Heart left ventricle (tissue), 16 donors: ENCODE results near the gene CLIC2. TPM values are rescaled to one million over a fixed set of nuclear protein-coding genes. Genes with fewer than 3 reads are reported as not detected.

Source experiments
- ATAC-seq, 4 donors: fragments of 200-7000 bp; cut with Tn5 transposase; one replicate each; pipeline ENCODE4 v1.9.1; 2020 to 2022; ENCODE audit warnings: moderate library complexity in 4 of 4, mild to moderate bottlenecking in 3 of 4, moderate number of reproducible peaks in 1 of 4
- DNase-seq, 5 donors: peaks; one replicate each; pipeline ENCODE4 v3.0.0-alpha.2; 2020
- H3K27ac ChIP-seq, 12 donors: fragments of 200-600 bp; sonication (generic) in 4 of 12; one replicate each; pipeline versions ENCODE4 v1.5.0 to v1.8.0; 2016 to 2022; ENCODE audit warnings: mild to moderate bottlenecking in 2 of 12
- H3K27me3 ChIP-seq, 9 donors: fragments of 200-600 bp; sonication (generic) in 2 of 9; one replicate each; pipeline versions ENCODE4 v1.5.1 to v1.8.0; 2016 to 2022; ENCODE audit warnings: mild to moderate bottlenecking in 3 of 9
- H3K36me3 ChIP-seq, 9 donors: fragments of 200-600 bp; sonication (generic) in 2 of 9; one replicate each; pipeline versions ENCODE4 v1.5.0 to v1.8.0; 2018 to 2022; ENCODE audit warnings: mild to moderate bottlenecking in 2 of 9
- H3K4me1 ChIP-seq, 12 donors: fragments of 200-600 bp; sonication (generic) in 4 of 12; one replicate each; pipeline versions ENCODE4 v1.5.0 to v1.8.0; 2016 to 2022; ENCODE audit warnings: mild to moderate bottlenecking in 3 of 12
- H3K4me3 ChIP-seq, 12 donors: fragments of 200-600 bp; sonication (generic) in 4 of 12; one replicate each; pipeline versions ENCODE4 v1.5.0 to v1.8.0; 2017 to 2022; ENCODE audit warnings: mild to moderate bottlenecking in 9 of 12, moderate library complexity in 4 of 12
- H3K9me3 ChIP-seq, 12 donors: fragments of 200-600 bp; sonication (generic) in 4 of 12; one replicate each; pipeline versions ENCODE4 v1.5.0 to v1.8.0; 2016 to 2022; ENCODE audit warnings: mild to moderate bottlenecking in 1 of 12
- POLR2A ChIP-seq, 2 donors: fragments of 450-650 bp; IDR thresholded peaks; one replicate each; pipeline ENCODE4 v1.6.1; 2017; ENCODE audit warnings: antibody characterized with exemption in 2 of 2, mild to moderate bottlenecking in 2 of 2, moderate library complexity in 2 of 2
- WGBS, 4 donors: extraction: QIAGEN DNeasy Blood & Tissue Kit in 2 of 4; methylation state at CpG; one replicate each; pipeline versions ENCODE4 v1.1.5 to v1.1.7; 2013 to 2018; 5-methylcytosine and 5-hydroxymethylcytosine counted together
- intact Hi-C, 10 donors: fragments of 100-400 bp; cut with DNase I; formaldehyde crosslinking; loops; one replicate each; pipeline versions ENCODE4 v1.11.1 to v1.14.2; 2022
- microRNA-seq, 4 donors: library from miRNA; unstranded; fragments of <30 nt; microRNA quantifications; one replicate each; pipeline versions ENCODE4 to v1.2.0, GENCODE V29; 2017 to 2020
- polyA plus RNA-seq, 2 donors: library from polyadenylated mRNA; stranded (reverse); fragments of 200-250 nt; gene quantifications; one replicate each; pipeline ENCODE4 v1.2.3, GENCODE V29; 2013
- total RNA-seq, 9 donors: library from RNA; depleted of rRNA in 2 of 9; stranded (reverse); fragments of >200 nt in 2 of 9; fragmentation: NEBNext Ultra II Directional in 3 of 9; extraction: Animal tissue kit (Norgen Biotek cat#: 25700) in 3 of 9; gene quantifications; one replicate each; pipeline versions ENCODE4 v1.1.0 to v1.2.4, GENCODE V29; 2016 to 2023
- TF ChIP-seq, protein P1 (sequence below), 12 donors: fragments of 200-600 bp; sonication (generic) in 4 of 12; IDR thresholded peaks; one replicate each; pipeline versions ENCODE4 v1.5.0 to v1.8.0; 2018 to 2022; ENCODE audit warnings: antibody characterized with exemption in 12 of 12, mild to moderate bottlenecking in 5 of 12
- donor health status: ischemic (EF 13 %, LVEDD 7.1; RV severe dilation, severe dysfunction).
- donor health status: healthy with polysubstance abuse.
- donor health status: DM: no; HTN: yes; CAD: no.
- donor health status: DM: no; HTN: no; CAD: no.
- donor health status: ischemic (EF 25% LVEDD 6.9; RV normal size, moderate dysfunction).
- donor health status: ischemic (EF 25% LVEDD 5.7; RV mildly dilated, moderate dysfunction).
- donor health status: healthy.
- donor health status: DM: yes; HTN: yes; CAD: no.
- donor health status: ischemic (EF 35%, LVEDD 5.7; RV mildly dilated, moderate dysfunction).
- donor health status: nonischemic (EF 11% LVEDD 7.7; RV severe dilation, severe dysfunction).
- donor health status: DM: yes; HTN: yes; CAD: no.
- donor health status: PGD.
- donor health status: ischemic (EF 29% LVEDD 5.4; RV normal size, mild dysfunction).
- donor health status: nonischemic (EF 23%, LVEDD 6.1; RV moderate dilation, normal function).

Gene CLIC2
- total and polyA plus RNA-seq, 11 donors, result 5.4 to 28.8 (median 9.4) TPM

- intact Hi-C loops, result no loop called here
- ATAC-seq (no peak), DNase-seq (no peak)
- Histone ChIP-seq H3K27me3 (no peaks in the 10 kb centered on the region), H3K36me3 (peaks cover 0 to 68% (median 29%) of the 10 kb centered on the region in 9 donors), H3K27ac (peak overlapping the region in 1 of 12 donors; percentile 26), H3K4me3 (no peak overlapping the region), H3K4me1 (no peaks in the 10 kb centered on the region), H3K9me3 (no peaks in the 10 kb centered on the region)
- TF ChIP-seq, protein P1, sequence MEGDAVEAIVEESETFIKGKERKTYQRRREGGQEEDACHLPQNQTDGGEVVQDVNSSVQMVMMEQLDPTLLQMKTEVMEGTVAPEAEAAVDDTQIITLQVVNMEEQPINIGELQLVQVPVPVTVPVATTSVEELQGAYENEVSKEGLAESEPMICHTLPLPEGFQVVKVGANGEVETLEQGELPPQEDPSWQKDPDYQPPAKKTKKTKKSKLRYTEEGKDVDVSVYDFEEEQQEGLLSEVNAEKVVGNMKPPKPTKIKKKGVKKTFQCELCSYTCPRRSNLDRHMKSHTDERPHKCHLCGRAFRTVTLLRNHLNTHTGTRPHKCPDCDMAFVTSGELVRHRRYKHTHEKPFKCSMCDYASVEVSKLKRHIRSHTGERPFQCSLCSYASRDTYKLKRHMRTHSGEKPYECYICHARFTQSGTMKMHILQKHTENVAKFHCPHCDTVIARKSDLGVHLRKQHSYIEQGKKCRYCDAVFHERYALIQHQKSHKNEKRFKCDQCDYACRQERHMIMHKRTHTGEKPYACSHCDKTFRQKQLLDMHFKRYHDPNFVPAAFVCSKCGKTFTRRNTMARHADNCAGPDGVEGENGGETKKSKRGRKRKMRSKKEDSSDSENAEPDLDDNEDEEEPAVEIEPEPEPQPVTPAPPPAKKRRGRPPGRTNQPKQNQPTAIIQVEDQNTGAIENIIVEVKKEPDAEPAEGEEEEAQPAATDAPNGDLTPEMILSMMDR (IDR thresholded peaks at IDR 0.05), result no peak
- no peak for TF ChIP-seq POLR2A (IDR thresholded peaks at IDR 0.05)
- 73 to 85% (median 79%) methylated on average over 5 of the region's 5 CpGs for WGBS, 4 donors
Observed at GRCh38 chrX:155237719-155238118, 96.7 kb downstream of the CLIC2 start.

DNA sequence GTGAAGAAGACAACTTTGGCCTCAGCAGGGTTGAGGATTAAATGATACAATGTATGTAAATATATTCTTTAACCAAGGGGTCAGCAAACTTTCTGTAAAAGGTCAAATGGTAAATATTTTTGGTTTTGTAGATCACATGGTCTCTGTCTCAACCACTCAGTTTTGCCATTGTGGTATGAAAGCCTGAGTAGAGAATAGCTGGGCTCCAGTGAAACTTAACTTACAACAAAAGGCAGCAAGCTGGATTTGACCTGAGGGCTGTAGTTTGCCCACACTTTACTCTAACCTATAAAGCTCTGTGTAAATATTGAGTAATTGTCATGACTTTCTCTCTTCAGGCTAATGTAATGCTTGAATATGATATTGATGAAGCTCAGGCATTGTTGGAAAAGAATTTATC lies 98.5 kb downstream of the CLIC2 start:
- Histone ChIP-seq H3K27ac (no peak overlapping the region), H3K36me3 (peaks cover 0 to 78% (median 44%) of the 10 kb centered on the region in 9 donors), H3K27me3 (no peaks in the 10 kb centered on the region), H3K4me1 (no peaks in the 10 kb centered on the region), H3K9me3 (no peaks in the 10 kb centered on the region), H3K4me3 (no peak overlapping the region)
- ATAC-seq (no peak), DNase-seq (no peak)
- intact Hi-C loops, result no loop called here
- TF ChIP-seq, protein P1 (IDR thresholded peaks at IDR 0.05), result no peak
- no peak for TF ChIP-seq POLR2A (IDR thresholded peaks at IDR 0.05)

DNA sequence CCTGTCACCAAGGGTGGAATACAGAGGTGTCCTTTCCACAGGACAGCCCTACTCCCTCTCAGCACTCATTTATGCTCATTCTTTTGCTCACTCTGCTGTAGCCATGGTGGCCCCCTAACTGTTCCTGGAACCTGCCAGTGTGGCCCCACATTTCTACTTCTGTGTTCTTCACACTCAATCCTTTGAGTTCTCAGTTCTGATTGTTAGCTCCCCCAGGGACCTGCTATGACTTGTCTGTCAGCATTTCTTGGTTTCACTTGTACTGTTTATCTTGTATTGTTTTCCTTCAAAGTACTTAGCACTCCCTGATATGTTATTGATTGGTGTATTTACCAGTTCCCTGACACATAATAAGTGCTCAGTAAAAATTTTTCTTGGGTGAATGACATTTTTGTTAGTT lies 103.3 kb downstream of the CLIC2 start:
- intact Hi-C loops, result no loop called here
- Histone ChIP-seq H3K4me3 (no peak overlapping the region), H3K27ac (no peak overlapping the region), H3K36me3 (peaks cover 0 to 72% (median 54%) of the 10 kb centered on the region in 9 donors), H3K27me3 (no peaks in the 10 kb centered on the region), H3K9me3 (no peaks in the 10 kb centered on the region), H3K4me1 (peaks cover 0 to 4% (median 0%) of the 10 kb centered on the region in 12 donors)
- DNase-seq, result no peak
- ATAC-seq, result no peak
- TF ChIP-seq, protein P1 (IDR thresholded peaks at IDR 0.05), result no peak
- TF ChIP-seq POLR2A (IDR thresholded peaks at IDR 0.05), result no peak

Small RNA genes within 50 kb of the gene (microRNA-seq; reads per million reads assigned to microRNA genes)
- gene MIR1184-2, result 0 reads per million in 4 donors

Other genes with a start within 250 kb of the CLIC2 start
- gene VBP1, start 118.2 kb downstream of the CLIC2 start, total RNA-seq, result 10 to 100 TPM; 39.6 to 82.8 (median 72.3) TPM
- gene VBP1, start 118.2 kb downstream of the CLIC2 start, polyA plus RNA-seq, result 10 to 100 TPM; 35.7 to 78.2 TPM
- gene RAB39B, start 70.1 kb downstream of the CLIC2 start, total RNA-seq, result under 1 TPM in 8 of 9 donors, not detected in 1; 0.05 to 0.77 (median 0.29) TPM
- under 1 TPM; 0.08 to 0.15 TPM for gene RAB39B, start 70.1 kb downstream of the CLIC2 start, polyA plus RNA-seq
- not detected for gene F8A2, start 47.5 kb upstream of the CLIC2 start, total RNA-seq
- not detected for gene F8A2, start 47.5 kb upstream of the CLIC2 start, polyA plus RNA-seq
- 10 to 100 TPM in 5 of 9 donors, 1 to 10 TPM in 3, not detected in 1; 5.4 to 22.3 (median 11.0) TPM for gene F8A3, start 124.0 kb upstream of the CLIC2 start, total RNA-seq
- gene F8A3, start 124.0 kb upstream of the CLIC2 start, polyA plus RNA-seq, result 1 to 10 TPM in 1 of 2 donors, not detected in 1; 3.3 TPM